Measurements from ENCODE around the gene OBSL1.

Gene OBSL1

DNA sequence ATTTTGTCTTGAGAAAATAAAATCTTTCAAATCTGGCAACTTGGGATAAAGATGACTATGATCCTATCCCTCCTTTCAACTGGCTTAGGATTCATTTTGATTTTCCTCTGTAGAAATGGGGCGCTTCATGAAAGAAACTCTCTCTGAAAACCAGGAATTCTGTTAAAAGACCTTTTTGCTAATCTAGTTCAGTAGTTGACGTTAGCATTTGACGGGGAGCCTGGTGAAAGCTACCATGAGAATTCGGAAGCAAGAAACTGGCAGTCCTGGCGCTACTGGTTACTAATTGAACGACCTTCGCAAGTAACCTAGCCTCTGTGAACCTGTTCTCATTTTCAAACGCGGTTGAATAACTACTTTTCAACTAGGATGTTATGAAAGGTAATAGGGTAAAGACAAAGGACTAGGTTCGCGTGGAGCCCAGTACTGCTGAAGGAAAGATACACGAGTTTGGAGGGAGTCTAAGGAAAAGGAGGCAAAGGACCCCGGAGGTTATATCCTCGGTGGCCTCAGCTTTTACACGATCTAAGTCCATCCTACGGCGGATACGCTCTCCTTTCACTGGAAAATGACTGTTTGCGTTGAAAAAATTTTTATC lies 25.7 kb upstream of the OBSL1 start:
- DNase-seq, result no peak

DNA sequence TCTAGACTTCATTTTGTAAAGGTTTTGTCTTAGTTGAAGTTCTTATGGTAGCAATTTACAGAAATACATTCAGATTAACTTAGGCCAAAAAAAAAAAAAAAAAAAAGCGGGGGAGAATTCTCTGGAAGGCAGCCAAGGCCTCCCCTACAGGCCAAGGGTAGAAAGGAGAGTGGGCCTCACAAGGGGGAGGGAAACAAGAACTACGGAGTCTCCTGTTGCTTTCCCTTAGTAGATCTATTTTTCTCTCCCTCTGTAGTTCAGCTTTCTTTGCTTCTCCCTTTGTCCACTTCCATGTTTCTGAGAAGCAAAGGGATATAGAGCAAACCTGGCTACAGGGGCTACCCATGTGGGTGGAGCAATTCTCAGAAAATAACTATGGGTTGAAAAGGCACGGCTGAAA lies 23.9 kb upstream of the OBSL1 start:
- no peak for DNase-seq

DNA sequence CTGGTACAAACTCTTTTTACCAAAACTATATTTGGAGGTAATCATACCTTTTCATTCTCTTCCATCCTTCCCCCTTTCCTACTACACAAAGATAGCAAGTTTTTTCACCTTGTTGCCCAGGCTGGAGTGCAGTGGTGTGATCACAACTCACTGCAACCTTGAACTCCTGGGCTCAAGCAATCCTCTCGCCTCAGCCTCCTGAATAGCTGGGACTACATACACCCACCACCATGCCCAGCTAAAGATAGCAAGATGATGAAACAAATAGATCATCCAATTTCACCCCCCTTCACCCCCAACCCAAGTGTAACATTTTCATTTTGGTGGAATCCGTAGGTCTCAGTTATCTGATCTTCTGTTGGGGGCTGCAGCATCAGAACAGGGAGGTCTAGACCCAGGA lies 21.8 kb upstream of the OBSL1 start:
- DNase-seq, result no peak

DNA sequence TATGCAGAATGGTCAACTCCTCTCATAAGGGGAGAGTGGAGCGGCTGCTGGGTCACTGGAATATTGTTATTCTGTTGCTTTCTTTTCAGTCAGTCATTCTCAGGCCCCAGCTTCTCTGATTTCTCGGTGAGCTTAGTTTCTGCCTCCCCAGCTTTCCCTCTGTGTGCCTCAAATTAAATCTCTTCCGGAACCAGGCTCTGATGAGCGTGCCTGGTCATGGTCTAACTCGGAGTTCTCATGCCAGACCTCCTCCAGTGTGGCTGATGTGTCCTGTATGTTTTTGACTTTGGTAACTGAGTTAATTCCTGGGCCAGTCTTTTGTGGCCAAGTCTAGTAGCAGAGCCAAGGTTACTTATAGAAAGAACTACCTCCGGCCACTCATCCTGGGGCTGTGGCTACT lies 21.4 kb upstream of the OBSL1 start:
- no peak for DNase-seq

DNA sequence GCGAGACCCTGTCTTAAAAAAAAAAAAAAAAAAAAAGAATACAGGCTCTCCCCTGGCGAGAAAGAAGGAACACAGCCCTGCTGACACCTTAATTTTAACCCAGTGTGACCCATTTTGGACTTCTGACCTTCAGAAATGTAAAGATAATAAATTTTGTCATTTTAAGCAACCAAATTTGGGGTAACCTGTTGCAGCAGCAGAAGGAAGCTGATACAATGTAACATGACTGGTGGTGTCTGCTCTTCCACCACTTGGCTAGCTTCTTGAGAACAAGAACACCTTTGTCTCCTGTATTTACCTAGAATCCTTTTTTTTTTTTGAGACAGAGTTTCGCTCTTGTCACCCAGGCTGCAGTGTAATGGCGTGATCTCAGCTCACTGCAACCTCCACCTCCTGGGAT lies 19.8 kb upstream of the OBSL1 start:
- DNase-seq, result no peak

DNA sequence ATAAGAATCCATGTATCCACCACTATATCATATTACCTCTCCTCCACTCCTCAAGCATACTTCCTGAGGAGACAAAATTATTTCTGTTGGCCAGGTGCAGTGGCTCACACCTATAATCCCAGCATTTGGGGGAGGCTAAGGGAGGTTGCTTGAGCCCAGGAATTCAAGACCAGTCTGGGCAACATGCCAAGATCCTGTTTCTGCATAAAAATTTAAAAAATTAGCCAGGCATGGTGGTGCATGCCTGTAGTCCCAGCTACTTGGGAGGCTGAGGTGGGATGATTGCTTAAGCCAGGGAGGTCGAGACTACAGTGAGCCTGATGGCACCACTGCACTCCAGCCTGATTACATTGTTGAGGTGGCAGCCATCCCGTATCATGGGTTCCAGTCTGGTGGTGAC lies 10.0 kb upstream of the OBSL1 start:
- no peak for DNase-seq

DNA sequence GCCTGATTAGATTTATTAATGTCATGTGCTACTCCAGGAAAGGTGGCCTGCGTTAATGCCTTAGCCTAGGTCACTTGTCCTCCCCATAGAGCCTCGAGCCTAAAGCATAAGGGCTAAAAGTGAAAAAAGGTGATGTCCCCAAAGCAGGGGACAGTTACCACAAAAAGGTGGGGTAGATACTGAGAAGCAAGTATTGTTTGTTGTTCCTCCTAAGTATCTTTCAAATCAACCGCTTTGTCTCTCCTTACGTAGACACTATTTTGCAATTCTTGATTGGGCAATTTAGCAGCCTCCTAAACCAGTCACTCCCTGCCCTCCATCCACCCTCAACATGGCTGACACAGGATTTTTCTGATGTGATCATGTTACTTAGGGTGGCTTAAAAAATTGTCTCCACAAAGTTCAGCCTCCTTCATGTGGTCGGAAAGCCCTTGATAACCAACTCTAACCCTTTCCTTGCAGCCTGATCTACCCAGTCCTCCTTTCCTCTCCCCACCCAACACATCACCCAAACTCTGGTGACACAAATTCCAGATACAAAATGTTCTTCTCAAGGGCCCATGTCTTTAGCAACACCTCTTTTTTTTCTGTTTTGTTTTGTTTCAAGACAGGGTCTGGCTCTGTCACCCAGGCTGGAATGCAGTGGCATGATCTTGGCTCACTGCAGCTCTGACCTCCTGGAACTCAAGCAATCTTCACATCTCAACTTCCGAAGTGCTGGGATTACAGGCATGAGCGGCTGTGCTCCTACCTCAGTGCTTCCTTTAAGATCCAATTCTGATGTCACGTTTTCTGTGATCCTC lies 7.7 kb upstream of the OBSL1 start:
- DNase-seq, result no peak

DNA sequence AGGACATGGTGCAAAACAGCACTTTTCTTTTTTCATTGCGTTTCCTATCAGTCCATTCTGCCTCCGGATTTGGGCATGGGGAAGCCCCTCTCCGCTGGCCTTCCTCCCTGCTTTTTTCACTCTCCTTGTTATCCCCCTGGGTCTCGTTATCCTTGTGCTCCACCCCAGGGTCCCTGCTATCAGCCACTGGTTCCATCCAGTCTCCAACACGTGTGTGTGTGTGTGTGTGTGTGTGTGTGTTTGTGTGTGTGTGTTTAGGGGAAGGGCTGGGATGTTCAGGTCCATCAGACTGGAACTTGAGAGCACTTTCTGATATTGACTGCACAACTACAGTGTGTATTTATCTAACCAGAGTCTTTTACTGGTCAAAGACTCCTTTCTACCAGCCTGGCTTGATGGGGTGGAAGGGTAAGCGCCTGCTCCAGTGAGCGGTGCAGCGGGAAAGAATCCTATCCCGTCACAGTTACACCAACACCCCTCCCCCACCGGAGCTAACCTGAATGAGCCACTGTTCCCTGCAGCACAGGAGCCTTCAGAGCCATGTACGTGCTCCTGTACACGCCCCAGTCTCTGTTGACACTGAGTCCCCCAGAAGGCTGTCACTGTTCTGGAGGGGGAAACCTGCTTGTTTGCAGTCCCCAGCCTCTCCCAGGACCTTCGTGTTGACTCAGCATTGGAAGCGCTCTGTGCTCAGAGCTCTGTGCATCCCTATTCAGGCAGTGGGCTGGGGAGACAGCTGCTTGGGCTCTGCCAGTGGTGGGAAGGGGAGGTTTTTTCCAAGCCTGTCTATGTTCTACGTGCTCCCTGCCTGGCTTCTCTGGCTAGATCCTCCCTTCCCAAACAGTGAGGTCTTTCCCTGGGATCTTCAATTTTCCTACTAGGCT lies 5.4 kb upstream of the OBSL1 start:
- peak; percentile 80 for DNase-seq

DNA sequence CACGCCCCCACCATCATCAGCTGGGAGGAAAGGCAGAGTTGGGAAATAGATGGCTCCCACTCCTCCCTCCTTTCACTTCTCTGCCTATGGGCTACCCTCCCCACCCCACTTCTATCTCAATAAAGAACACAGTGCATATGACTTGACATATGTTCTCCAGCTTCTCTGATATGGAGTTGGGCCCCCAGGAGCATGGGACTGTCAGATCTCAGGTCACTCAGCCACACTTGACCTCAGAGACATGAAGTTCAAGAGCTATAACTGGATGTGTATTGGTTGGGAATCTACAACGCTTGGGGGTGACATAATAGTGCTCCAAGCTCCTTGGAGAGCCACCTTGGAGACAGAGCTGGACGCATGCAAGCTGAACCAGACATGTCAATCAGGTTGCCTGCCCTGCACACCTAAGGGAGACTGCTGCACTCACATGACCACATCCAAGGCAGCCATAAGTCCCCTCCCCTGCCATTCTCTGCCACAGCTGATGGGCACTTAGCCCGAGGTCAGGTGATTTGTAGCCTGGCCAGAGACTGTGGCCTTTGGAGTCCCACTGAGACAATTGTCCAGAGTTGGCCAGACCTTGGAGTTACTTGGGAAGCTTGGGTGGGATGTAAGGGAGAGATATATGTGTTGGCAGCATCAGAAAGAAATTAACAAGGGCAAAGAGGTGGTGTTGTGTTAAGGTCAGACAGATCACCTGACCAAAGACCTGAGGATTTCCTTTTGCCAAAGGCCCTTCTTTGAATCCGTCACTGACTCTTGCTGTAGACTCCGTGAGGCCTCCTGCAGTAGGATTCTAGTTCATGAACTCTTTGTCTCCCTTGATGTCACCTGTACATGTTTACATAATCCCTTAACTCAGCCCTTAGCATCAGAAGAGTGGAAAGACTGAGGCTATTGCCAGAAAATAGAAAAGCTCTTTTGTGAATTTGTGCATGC lies 4.5 kb upstream of the OBSL1 start:
- peak; percentile 55 for DNase-seq

DNA sequence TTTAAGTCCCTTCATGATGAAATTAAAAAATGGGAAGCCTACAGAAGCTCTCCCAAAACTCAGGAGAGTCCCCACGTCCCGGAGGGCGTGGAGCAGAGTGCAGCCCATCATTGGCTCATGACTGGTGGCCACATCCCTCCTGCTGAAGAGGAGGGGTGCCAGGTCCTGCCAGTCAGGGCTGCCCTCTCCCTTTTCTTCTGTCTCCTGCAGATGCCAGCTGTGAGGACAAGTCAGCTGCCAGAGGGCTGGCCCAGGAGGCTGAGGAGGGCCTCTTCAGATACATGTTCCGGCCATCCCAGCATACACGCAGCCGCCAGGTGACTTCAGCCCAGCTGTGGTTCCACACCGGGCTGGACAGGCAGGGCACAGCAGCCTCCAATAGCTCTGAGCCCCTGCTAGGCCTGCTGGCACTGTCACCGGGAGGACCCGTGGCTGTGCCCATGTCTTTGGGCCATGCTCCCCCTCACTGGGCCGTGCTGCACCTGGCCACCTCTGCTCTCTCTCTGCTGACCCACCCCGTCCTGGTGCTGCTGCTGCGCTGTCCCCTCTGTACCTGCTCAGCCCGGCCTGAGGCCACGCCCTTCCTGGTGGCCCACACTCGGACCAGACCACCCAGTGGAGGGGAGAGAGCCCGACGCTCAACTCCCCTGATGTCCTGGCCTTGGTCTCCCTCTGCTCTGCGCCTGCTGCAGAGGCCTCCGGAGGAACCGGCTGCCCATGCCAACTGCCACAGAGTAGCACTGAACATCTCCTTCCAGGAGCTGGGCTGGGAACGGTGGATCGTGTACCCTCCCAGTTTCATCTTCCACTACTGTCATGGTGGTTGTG lies 3.4 kb upstream of the OBSL1 start:
- peak; percentile 30 for DNase-seq

DNA sequence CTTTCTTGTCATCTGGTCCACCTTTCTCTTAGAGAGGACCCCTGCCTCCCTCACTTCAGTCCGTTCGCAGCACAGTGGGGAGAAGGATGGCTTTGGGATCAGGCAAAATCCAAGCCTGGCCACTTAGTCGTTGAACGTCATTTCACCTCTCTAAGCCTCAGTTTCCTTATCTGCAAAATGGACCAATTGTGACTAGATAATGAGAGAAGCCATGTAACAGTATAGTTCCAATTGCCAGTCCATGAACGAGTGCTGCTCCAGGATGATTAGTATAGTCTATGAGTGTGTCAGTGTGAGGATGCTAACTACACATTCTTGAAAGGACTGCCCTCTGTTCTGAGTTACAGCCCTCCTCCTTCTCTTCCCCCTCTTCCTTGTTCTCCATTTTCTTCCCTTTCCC lies 1.8 kb upstream of the OBSL1 start:
- no peak for DNase-seq

DNA sequence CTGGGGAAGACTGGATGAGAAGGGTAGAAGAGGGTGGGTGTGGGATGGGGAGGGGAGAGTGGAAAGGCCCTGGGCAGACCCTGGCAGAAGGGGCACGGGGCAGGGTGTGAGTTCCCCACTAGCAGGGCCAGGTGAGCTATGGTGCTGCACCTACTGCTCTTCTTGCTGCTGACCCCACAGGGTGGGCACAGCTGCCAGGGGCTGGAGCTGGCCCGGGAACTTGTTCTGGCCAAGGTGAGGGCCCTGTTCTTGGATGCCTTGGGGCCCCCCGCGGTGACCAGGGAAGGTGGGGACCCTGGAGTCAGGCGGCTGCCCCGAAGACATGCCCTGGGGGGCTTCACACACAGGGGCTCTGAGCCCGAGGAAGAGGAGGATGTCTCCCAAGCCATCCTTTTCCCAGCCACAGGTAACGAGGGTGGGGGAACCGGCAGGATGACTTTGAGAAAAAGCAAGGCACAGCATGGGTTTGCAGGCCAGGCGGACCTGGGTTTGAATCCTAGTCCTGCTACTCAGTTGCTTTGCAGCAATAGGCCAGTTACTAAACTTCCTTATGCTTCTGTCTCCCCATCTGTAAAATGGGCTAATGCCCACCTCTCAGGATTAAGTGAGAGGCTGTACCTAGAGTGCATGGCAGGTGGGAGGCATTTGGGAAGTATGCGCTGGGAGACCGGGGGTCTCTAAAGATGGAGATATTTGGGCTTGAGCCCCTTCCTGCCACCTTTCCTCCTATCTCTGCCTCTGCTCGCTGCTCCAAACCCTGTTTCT lies 1.1 kb upstream of the OBSL1 start, which contains the start of gene INHA:
INHA (plus strand) TSS at position 74 of the 765 bp plus-strand sequence; CDS start at position 139, 65 bp downstream.
- no peak for DNase-seq

DNA sequence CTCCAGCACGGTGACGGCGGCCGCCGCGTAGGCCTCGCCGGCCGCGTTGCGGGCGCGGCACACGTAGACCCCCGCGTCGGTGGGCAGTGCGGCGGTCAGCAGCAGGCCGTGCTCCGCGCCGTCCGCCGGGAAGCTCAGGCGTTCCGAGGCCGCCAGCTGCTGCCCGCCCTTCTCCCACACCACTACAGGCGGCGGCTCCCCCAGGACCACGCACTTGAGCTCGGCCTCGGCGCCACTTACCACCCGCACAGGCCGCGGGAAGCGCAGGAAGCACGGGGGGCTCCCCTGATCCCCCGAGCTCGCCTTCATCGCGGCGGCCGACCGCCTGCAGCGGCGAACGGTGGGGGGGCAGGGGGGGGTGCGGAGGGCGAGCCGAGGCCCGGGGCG lies 422 bp downstream of the OBSL1 start:
- no peak for DNase-seq

DNA sequence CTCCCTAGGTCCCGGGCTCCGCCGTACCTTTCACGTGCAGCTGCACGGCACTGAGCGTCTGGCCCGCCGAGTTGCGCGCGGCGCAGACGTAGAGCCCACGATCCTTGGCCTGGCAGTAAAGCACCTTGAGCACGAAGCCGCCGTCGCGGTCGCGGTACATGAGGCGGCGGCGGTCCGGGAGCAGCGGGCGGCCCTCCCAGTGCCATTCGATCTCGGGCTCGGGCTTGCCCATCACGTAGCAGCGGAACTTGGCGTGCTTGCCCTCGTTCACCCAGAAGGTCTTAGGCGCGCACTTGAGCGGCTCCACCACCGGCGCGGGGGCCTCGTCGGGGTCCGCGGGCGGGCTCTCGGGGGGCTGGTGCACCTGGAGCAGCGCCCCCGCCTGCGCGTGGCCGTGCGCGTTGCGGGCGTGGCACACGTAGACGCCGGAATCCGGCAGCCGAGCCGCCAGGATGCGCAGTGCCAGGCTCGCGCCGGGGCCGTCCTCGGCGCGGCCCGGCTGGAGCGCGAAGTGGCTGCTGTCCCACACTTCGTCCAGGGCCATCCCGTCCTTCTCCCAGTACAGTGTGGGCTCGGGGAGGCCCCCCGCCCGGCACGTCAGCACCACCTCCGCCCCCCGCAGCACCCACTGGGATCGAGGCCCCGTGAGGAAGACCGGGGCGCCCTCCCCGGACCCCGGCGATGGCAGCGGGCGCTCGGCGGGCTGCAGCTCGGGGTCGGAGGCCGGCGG lies 980 bp downstream of the OBSL1 start:
- no peak for DNase-seq

DNA sequence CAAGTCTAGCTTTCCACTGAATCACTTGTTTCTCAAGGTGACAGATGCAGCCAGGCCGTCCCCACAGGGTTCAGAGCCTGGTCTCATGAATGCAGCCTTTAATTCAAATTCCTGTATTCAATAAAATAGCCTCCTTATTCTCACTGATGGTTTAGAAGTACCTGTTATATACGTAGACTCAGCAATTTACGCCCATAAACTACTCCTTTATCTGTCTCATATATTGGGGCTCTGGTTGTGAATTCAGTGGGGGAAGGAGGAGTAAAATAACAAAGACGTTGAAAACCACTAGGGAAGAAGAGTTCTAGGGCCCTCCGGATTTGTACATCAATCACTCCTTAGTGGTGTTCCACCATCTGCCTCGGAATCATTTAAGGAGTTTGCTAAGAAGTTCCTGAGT lies 1.7 kb downstream of the OBSL1 start:
- no peak for DNase-seq

DNA sequence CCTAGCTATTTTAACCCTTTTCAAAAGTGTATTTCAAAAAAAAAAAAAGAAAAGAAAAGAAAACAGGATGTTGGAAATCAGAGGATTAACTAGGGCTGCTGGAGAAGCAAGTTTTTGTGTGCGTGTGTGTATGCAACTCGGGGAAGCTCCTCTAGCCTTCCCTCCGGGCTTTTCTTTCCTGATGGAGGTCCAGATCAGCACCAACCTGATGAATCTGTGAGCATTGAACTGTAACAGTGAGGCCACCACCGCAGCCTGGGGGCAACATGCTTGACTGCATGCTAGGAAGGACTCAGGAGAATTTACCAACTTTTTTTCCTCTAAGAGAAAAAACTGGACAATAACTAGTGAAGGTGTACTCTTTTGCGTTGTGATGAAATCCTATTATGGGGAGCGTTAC lies 2.3 kb downstream of the OBSL1 start:
- DNase-seq, result no peak

DNA sequence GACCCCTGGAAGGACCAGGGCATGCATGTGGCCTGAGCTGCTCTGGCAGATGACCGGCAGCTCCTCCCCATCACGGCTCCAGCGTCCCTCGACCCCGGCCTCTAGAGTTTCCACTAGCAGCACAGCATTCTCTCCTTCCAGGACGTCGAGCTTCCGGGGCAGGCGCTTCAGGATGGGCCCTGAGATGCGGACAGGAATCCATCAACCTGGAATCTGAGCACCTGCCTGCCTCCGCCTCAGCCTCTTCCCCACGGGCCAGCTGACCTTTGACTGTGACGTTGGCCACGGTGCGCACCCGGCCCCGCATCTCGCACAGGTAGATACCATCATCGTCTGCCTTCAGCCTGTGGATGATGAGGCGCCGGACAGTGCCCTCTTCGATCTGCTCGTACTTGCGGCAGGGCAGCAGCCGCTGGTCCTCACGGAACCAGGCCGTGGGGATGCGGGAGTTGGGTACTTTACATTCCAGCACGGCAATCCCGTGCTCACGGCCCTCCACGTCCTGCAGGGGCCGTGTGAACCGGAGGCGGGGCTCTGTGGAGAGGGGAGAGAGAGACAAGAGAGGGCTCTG lies 3.5 kb downstream of the OBSL1 start:
- no peak for DNase-seq

DNA sequence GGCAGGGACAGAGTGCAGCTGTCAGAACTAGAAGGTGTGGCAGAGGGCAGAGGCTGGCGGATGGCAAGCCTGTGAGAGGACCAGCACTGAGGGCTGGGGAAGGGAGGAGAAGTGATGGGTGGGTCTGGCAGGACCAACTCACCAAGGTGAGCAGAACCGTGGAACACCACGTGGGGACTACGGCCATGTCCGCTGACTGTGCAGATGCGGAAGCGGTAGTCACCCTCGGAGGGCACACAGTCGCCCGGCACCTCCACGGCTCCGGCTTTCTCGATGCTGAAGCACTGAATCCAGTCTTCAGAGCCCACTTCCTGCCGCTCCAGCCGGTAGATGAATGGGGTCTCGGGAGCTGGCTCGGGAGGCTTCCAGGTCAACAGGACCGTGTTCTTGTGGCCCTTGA lies 4.2 kb downstream of the OBSL1 start:
- DNase-seq, result no peak

DNA sequence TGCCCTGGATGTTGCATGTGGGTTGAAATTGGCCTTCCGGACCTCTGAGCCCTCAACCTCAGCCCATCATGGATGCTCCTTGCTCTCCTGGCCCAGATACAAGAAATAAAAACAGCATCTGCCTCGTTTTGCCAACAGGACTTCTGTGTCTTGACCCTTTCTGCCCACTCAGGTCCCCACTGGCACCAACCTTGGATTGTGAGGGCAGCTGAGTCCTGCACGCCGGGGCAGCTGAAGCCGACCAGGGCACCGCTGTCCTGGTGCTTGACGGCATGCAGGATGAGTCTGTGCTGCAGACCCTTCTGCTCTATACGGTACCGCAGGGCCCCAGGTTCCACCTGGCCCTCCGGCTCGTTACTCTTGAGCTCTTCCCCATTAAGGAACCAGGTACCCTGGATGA lies 4.7 kb downstream of the OBSL1 start:
- no peak for DNase-seq
